LNCaP clone FGC (cell line): ENCODE measurements around the gene EEF1A2.
"Not testable (repeated sequence)": the region's sequence is repeated elsewhere in the genome, so short reads cannot be mapped to it uniquely, and the experiment has no call there.

Source experiments
- DNase-seq: peaks from one replicate; pipeline ENCODE4 v3.0.0-alpha.2; 2011; ENCODE audit warnings: low read depth
- H3K4me3 ChIP-seq: 2 replicates; pipeline ENCODE4 v1.5.1; 2011; ENCODE audit warnings: mild to moderate bottlenecking, low read depth, low read length, control low read depth
- TF ChIP-seq, protein P1 (sequence below): IDR thresholded peaks from 2 replicates; pipeline ENCODE4 v1.5.1; 2012; ENCODE audit warnings: mild to moderate bottlenecking; ENCODE audit not compliant: control insufficient read depth, insufficient read depth; ENCODE audit errors: extremely low read depth

The EEF1A2 gene

DNA sequence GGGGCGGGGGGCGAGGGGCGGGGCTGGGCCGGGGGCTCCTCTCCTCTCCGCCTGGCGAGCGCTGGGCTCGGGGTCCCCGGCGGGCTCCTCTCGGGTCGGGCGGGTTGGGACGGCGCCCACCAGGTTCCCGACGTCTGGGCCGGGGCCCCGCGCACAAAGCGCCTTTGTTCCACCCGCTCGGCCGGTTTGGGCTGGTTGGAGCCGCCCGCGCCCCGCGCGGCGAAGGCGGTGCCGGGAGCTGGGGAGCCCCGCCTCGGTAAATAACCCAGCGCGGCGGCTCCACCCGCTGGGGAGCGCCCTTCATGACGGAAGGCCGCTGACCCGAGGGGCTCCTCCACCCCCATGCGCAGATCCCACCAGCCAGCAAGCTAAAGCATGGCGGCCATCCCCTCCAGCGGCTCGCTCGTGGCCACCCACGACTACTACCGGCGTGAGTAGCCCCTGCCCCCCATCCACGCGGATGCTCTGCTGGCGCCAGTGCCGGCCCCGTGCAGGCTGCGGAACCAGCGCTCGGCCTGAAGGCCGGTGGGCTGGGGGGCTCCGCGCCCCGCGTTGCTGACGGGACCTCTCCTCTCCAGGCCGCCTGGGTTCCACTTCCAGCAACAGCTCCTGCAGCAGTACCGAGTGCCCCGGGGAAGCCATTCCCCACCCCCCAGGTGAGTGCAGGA is 22.2 kb upstream of the EEF1A2 start:
- TF ChIP-seq, protein P1, sequence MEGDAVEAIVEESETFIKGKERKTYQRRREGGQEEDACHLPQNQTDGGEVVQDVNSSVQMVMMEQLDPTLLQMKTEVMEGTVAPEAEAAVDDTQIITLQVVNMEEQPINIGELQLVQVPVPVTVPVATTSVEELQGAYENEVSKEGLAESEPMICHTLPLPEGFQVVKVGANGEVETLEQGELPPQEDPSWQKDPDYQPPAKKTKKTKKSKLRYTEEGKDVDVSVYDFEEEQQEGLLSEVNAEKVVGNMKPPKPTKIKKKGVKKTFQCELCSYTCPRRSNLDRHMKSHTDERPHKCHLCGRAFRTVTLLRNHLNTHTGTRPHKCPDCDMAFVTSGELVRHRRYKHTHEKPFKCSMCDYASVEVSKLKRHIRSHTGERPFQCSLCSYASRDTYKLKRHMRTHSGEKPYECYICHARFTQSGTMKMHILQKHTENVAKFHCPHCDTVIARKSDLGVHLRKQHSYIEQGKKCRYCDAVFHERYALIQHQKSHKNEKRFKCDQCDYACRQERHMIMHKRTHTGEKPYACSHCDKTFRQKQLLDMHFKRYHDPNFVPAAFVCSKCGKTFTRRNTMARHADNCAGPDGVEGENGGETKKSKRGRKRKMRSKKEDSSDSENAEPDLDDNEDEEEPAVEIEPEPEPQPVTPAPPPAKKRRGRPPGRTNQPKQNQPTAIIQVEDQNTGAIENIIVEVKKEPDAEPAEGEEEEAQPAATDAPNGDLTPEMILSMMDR = no peak
- DNase-seq = peak; percentile 21
- H3K4me3 ChIP-seq = peak overlapping the region; percentile 77

DNA sequence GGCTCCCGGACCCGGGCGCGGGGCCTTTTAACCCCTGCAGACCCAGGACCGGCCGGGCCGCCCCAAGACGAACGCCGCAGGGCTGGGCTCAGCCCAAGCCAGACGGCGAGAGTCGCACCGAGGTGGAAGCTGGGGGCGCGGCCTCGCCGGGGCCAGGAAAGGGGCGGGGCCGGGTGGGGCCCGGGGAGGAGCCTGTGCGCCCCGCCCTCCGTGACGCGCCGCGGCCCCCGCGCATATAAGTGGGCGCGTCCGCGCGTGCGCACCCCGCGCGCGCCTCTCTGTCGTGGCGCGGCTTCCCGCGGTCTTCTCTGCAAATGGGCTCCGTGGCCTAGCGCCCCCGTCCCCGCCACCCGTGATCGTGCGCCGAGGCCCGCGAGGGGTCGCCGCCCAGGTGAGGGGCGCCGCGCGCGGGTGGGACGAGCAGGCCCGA is 21.6 kb upstream of the EEF1A2 start, which contains the start of gene PPDPF:
TSS of gene PPDPF (plus strand) at position 262 of the 430 bp plus-strand sequence. CDS start 544 bp downstream, outside the sequence.
- TF ChIP-seq, protein P1 = no peak
- peak within 1 kb of the TSS; percentile 77 for H3K4me3 ChIP-seq
- no peak for DNase-seq

DNA sequence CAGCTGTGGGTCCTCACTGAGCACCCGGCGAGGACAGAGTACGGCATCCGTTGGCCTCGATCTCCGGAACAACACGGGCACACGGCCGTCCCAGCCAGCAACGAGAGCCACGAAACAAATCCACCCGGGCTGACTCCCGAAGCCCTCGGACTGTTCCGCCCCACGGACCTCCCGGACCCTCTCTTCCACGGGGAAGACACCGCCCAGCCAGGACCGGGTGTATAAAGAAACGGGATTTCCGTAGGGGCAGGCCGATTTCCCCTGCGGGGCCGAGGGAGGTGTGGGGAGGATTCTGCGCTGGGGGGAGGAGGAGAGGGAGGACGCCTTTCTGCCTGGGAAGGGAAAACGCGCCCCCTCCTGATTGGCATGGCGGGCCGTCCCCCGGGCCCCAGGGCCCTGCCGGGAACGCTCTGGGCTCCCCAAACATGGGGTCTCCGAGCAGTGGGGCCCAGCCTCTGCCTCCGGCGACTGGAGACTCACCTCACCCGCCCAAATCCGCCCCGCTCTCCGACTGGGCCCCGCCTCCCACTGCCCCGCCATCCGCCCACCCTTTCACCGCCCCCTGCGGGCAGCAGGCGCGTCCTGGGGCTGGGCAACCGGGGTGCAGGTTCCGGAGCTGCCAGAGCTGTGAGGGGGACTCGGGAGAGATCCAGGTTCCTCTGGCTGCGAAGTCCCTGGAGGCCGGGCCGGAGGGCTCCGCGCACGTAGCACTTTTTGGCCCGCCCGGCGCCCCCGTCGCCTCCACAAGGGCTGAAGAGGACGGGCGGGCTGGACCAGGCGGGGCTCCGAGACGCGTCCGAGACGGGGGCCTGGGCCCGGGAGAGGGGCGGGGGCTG is 21.0 kb upstream of the EEF1A2 start:
- no peak for DNase-seq
- H3K4me3 ChIP-seq = peak overlapping the region; percentile 77
- TF ChIP-seq, protein P1 = no peak

DNA sequence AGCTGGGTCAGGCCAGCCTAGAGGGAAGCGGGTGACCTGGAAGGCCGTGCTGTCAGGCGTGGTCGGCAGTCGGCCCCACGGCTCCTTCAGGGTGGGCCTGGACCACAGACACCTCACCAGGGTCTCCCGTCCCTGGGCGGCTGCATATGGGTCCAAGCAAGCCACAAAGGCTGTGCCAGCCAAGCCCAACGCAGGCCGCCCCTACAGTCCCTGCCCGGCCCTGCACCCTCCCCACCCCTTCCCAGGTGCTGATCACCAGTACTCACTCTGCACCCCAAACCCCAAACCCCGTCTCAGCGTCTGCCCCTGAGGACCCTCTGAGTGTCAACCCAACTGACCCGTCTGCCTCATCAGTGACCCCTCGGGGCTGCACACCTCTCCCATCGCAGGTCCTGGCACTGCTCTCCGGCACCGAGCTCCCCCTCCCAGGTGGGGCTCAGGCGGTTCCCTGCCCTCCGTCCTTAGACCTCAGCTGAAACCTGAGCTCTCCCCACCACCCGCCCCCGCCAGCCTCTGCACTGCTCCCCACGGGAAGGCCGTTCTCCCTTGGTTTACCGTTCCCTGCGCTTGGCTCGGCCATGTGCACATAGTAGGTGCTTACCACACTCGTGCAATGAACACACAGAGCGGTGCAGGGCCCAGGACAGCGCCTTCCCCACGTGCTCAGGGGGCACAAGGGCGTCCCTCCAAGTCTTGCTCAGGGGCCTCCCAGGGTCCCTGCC is 20.2 kb upstream of the EEF1A2 start:
- H3K4me3 ChIP-seq = peak overlapping the region; percentile 77
- DNase-seq = no peak
- TF ChIP-seq, protein P1 = no peak

DNA sequence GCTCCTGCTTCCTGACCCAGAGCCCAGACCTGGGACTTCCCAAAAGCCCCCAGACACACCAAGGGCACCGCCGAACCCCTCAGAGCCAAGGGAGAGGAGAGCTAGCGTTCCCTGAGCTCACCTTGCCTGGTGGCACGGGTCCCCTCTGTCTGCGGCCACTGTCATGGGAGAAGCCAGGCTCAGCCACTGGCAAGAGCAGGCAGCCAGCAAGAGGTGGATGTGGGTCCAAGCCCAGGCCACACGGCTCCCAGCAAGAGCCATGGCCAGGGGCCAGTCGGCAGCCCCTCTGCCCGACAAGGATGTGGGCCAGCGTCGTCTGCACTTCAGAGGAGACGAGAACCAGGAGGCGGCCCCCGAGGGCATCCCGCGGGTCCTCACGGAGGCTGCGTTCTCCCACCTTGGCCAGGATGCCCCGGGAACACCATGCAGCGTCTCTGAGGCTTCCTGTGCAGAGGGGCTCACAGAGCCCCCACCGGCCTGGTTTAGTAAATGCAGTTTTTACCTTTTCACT is 19.5 kb upstream of the EEF1A2 start:
- DNase-seq = no peak
- TF ChIP-seq, protein P1 = no peak
- H3K4me3 ChIP-seq = no peak overlapping the region

DNA sequence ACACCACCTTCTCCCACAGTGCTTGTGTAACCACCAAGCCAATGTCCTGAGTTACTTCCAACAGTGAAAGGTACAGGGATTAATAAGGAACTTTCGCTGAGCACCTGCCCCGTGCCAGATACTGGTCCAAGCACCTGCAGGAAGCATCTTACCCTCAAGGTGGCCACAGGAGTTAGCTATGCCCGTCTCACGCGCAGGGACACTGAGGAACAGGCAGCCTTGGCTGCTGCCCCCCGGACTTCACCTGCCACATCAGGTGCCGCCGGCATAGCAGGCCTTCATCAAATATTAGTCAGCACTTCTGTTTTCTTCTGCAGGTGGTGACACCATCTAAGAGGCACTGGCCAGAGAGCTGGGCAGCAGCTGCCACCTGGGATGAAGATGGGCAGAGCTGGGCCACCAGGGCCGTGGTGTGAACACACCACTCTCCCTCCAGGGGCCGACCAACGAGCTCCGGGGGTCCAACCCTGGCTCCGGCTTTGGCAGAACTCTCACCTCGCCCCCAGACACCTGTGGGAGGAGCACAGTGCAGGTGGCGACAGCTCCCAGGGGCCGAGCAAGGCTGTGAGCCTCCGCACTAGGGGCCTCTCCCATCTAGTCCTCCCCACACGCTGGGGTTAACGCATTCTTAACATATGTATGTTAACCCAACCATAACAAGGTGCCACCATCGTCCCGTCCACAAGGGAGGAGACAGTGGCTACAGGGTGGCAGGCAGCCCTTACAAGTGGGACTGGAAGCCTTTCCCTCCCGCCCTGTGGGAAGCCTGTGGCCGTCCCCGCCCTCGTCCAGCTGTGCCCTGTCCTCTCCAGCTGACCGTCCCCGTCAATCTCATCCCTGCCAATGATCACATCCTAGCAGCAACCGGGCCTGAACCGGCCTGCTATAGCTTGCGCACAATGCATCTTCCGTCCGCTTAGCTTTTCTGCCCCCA is 18.8 kb upstream of the EEF1A2 start:
- DNase-seq = no peak
- TF ChIP-seq, protein P1 = no peak
- no peak overlapping the region for H3K4me3 ChIP-seq

DNA sequence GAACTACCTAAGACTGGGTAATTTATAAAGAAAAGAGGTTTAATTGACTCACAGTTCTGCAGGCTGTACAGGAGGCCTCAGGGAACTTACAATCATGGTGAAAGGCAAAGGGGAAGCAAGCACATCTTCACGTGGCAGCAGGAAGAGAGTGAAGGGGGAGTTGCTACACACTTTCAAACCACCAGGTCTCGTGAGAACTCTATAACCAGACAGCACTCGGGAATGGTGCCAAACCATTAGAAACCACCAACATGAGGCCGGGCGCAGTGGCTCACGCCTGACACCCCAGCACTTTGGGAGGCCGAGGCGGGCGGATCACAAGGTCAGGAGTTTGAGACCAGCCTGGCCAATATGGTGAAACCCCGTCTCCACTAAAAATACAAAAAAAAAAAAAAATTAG is 15.6 kb upstream of the EEF1A2 start:
- not testable (repeated sequence) for DNase-seq, H3K4me3 ChIP-seq
